Osteoblast (primary cell): Measurements from ENCODE around the gene CACNA1C. TPM values are rescaled to one million over a fixed set of nuclear protein-coding genes. Genes with fewer than 3 reads are reported as not detected.

Source experiments
- DNase-seq: peaks from one replicate; pipeline ENCODE4 v3.0.0; 2011; ENCODE audit warnings: low spot score, mixed read lengths; ENCODE audit not compliant: insufficient read length; ENCODE audit errors: missing footprints
- H2AFZ ChIP-seq: 2 replicates; pipeline ENCODE4 v1.6.0; 2011; ENCODE audit warnings: mild to moderate bottlenecking, low read length
- H3K27ac ChIP-seq: 2 replicates; pipeline ENCODE4 v1.5.1; 2011; ENCODE audit warnings: mild to moderate bottlenecking, low read depth, low read length, moderate library complexity
- H3K27me3 ChIP-seq: 2 replicates; pipeline ENCODE4 v1.6.0; 2012; ENCODE audit warnings: mild to moderate bottlenecking, control low read depth, inconsistent platforms, low read length, moderate library complexity; ENCODE audit not compliant: insufficient read depth
- H3K36me3 ChIP-seq: 2 replicates; pipeline ENCODE4 v1.5.1; 2011; ENCODE audit warnings: mild to moderate bottlenecking, low read length, control low read depth, moderate library complexity; ENCODE audit not compliant: insufficient read depth
- H3K4me1 ChIP-seq: 2 replicates; pipeline ENCODE4 v1.5.1; 2011; ENCODE audit warnings: mild to moderate bottlenecking, low read length, control low read depth, moderate library complexity; ENCODE audit not compliant: insufficient read depth
- H3K4me2 ChIP-seq: 2 replicates; pipeline ENCODE4 v1.6.0; 2011; ENCODE audit warnings: mild to moderate bottlenecking, low read length; ENCODE audit not compliant: insufficient read depth
- H3K4me3 ChIP-seq: fragments of 200-600 bp; sonication (generic); 3 replicates; pipeline ENCODE4 v1.5.1; 2012; ENCODE audit warnings: mild to moderate bottlenecking, low read length, inconsistent platforms; ENCODE audit not compliant: insufficient read depth
- H3K79me2 ChIP-seq: 2 replicates; pipeline ENCODE4 v1.6.0; 2012; ENCODE audit warnings: mild to moderate bottlenecking, low read length, control low read depth, inconsistent platforms; ENCODE audit not compliant: insufficient read depth
- H3K9me3 ChIP-seq: 2 replicates; pipeline ENCODE4 v1.5.1; 2011; ENCODE audit warnings: low read depth, low read length, control low read depth
- H4K20me1 ChIP-seq: 2 replicates; pipeline ENCODE4 v1.6.0; 2012; ENCODE audit warnings: mild to moderate bottlenecking, low read length, control low read depth; ENCODE audit not compliant: insufficient read depth
- CTCF ChIP-seq: IDR thresholded peaks from 2 replicates; pipeline ENCODE4 v1.5.1; 2011; ENCODE audit warnings: mild to moderate bottlenecking, low read depth, low read length, moderate library complexity; ENCODE audit errors: extremely low read depth
- total RNA-seq: library from RNA; depleted of rRNA; stranded (reverse); fragments of >200 nt; gene quantifications from 2 replicates; pipeline ENCODE4 v1.2.3, GENCODE V29; 2012

Gene CACNA1C
- total RNA-seq, 1 donor: 19.2 TPM

- no peaks in the 10 kb centered on the region for H4K20me1 ChIP-seq
- H3K4me1 ChIP-seq: peaks cover 10% of the 10 kb centered on the region
- no peaks in the 10 kb centered on the region for H3K36me3 ChIP-seq
- no peak for TF ChIP-seq CTCF
- H3K4me3 ChIP-seq: no peak overlapping the region
- H2AFZ ChIP-seq: no peak overlapping the region
- H3K9me3 ChIP-seq: no peaks in the 10 kb centered on the region
- DNase-seq: no peak
- H3K27ac ChIP-seq: no peak overlapping the region
- H3K4me2 ChIP-seq: no peak overlapping the region
- peaks cover 25% of the 10 kb centered on the region for H3K27me3 ChIP-seq
- H3K79me2 ChIP-seq: no peaks in the 10 kb centered on the region
Measured at GRCh38 chr12:2046957-2047356, 5.8 kb upstream of the CACNA1C start.

- peaks cover 19% of the 10 kb centered on the region for H3K27me3 ChIP-seq
- no peak overlapping the region for H2AFZ ChIP-seq
- no peak overlapping the region for H3K4me3 ChIP-seq
- no peaks in the 10 kb centered on the region for H3K79me2 ChIP-seq
- H3K9me3 ChIP-seq: no peaks in the 10 kb centered on the region
- H3K27ac ChIP-seq: no peak overlapping the region
- DNase-seq: no peak
- no peak for TF ChIP-seq CTCF
- H4K20me1 ChIP-seq: no peaks in the 10 kb centered on the region
- H3K36me3 ChIP-seq: no peaks in the 10 kb centered on the region
- peaks cover 10% of the 10 kb centered on the region for H3K4me1 ChIP-seq
- H3K4me2 ChIP-seq: no peak overlapping the region
Measured at GRCh38 chr12:2047752-2048151, 5.0 kb upstream of the CACNA1C start.

- peak; percentile 87 for DNase-seq
- Histone ChIP-seq H3K9me3 (no peaks in the 10 kb centered on the region), H4K20me1 (peaks cover 7% of the 10 kb centered on the region), H3K4me3 (no peak overlapping the region), H2AFZ (no peak overlapping the region), H3K79me2 (peaks cover 14% of the 10 kb centered on the region), H3K27me3 (peaks cover 13% of the 10 kb centered on the region), H3K4me2 (peak overlapping the region; percentile 53), H3K27ac (no peak overlapping the region), H3K36me3 (no peaks in the 10 kb centered on the region), H3K4me1 (peaks cover 15% of the 10 kb centered on the region)
- no peak for TF ChIP-seq CTCF
Measured at GRCh38 chr12:2049604-2050540, 2.9 kb upstream of the CACNA1C start.
